Testis (tissue), 3 donors: ENCODE results near the gene PLA2G12A. TPM values are rescaled to one million over a fixed set of nuclear protein-coding genes. Genes with fewer than 3 reads are reported as not detected.

ENCODE experiments used
- DNase-seq: peaks from one replicate; pipeline ENCODE4 v3.0.0-alpha.2; 2019
- H3K27ac ChIP-seq, 2 donors: fragments of 200-600 bp; sonication (generic); one replicate each; pipeline ENCODE4 v1.5.1; 2019
- H3K27me3 ChIP-seq: fragments of 200-600 bp; sonication (generic); one replicate; pipeline ENCODE4 v1.5.1; 2019
- H3K36me3 ChIP-seq: fragments of 200-600 bp; sonication (generic); one replicate; pipeline ENCODE4 v1.5.1; 2017; ENCODE audit warnings: low read depth; ENCODE audit errors: missing control alignments
- H3K4me1 ChIP-seq: fragments of 200-600 bp; sonication (generic); one replicate; pipeline ENCODE4 v1.5.1; 2019
- H3K4me3 ChIP-seq, 2 donors: fragments of 200-600 bp; sonication (generic); one replicate each; pipeline ENCODE4 v1.5.1; 2017 to 2019
- H3K9me3 ChIP-seq: fragments of 200-600 bp; sonication (generic); one replicate; pipeline ENCODE4 v1.5.1; 2017
- POLR2A ChIP-seq: fragments of 450-650 bp; IDR thresholded peaks from one replicate; pipeline ENCODE4 v1.6.1; 2017; ENCODE audit warnings: antibody characterized with exemption, mild to moderate bottlenecking, moderate library complexity
- WGBS, 2 donors: methylation state at CpG; one replicate each; pipeline ENCODE4 v1.1.5; 2018; 5-methylcytosine and 5-hydroxymethylcytosine counted together
- intact Hi-C: fragments of 100-400 bp; cut with DNase I; formaldehyde crosslinking; loops from one replicate; pipeline ENCODE4 v1.15.1; 2023; ENCODE audit warnings: low total_unique reads
- polyA plus RNA-seq: library from polyadenylated mRNA; stranded (reverse); fragments of 350-450 nt; fragmentation: Illumina TruSeq; extraction: RNeasy Lipid Tissue Mini Kit (QIAGEN cat#74804); gene quantifications from one replicate; pipeline ENCODE4 v1.2.3, GENCODE V29; 2014; ENCODE audit warnings: low read depth, low replicate concordance; ENCODE audit not compliant: insufficient read depth
- total RNA-seq, 2 donors: library from RNA; depleted of rRNA; stranded (reverse); fragments of >200 nt; gene quantifications; one replicate each; pipeline ENCODE4 v1.2.3, GENCODE V29; 2016
- TF ChIP-seq, protein P1 (sequence below), 3 experiments: fragments of 450-650 bp in 2 of 3; fragments of 200-600 bp in 1 of 3; sonication (generic) in 1 of 3; IDR thresholded peaks; one replicate each; pipeline ENCODE4 v1.5.1; 2016 to 2019; ENCODE audit warnings: antibody characterized with exemption in 3 of 3, mild to moderate bottlenecking in 2 of 3, moderate library complexity in 1 of 3

The PLA2G12A gene
- total and polyA plus RNA-seq, 3 donors from 2014 or later: 12.2 to 20.7 (median 14.1) TPM

GRCh38 chr4:109676886-109677285 is 53.0 kb downstream of the PLA2G12A start:
- intact Hi-C loops: no loop called here

DNA sequence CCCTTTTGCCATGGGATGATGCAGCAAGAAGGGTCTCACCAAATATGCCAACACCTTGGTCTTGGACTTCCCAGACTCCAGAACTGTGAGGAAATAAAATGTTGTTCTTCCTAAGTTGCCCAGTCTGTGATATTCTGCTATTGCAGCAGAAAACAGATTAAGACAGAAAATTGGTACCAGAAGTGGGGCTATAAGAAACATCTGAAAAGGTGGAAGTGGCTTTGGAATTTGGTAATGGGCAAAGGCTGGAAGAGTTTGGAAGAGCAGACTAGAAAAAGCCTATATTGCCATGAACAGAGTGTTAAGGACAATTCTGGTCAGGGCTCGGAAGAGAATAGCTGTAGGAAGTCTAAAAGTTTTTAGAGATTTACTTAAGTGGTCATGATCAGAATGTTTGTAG is 54.0 kb downstream of the PLA2G12A start:
- Histone ChIP-seq H3K4me1 (no peaks in the 10 kb centered on the region), H3K36me3 (no peaks in the 10 kb centered on the region), H3K9me3 (no peaks in the 10 kb centered on the region), H3K4me3 (no peak overlapping the region), H3K27ac (no peak overlapping the region), H3K27me3 (no peaks in the 10 kb centered on the region)
- TF ChIP-seq, protein P1, sequence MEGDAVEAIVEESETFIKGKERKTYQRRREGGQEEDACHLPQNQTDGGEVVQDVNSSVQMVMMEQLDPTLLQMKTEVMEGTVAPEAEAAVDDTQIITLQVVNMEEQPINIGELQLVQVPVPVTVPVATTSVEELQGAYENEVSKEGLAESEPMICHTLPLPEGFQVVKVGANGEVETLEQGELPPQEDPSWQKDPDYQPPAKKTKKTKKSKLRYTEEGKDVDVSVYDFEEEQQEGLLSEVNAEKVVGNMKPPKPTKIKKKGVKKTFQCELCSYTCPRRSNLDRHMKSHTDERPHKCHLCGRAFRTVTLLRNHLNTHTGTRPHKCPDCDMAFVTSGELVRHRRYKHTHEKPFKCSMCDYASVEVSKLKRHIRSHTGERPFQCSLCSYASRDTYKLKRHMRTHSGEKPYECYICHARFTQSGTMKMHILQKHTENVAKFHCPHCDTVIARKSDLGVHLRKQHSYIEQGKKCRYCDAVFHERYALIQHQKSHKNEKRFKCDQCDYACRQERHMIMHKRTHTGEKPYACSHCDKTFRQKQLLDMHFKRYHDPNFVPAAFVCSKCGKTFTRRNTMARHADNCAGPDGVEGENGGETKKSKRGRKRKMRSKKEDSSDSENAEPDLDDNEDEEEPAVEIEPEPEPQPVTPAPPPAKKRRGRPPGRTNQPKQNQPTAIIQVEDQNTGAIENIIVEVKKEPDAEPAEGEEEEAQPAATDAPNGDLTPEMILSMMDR (IDR thresholded peaks at IDR 0.05): no peak
- no peak for TF ChIP-seq POLR2A
- 86 to 95% methylated on average over 1 of the region's 1 CpG for WGBS, 2 donors
- intact Hi-C loops: no loop called here
- no peak for DNase-seq

More at GRCh38 chr4:109676886-109677285, 53.0 kb downstream of the PLA2G12A start:
- Histone ChIP-seq H3K4me1 (no peaks in the 10 kb centered on the region), H3K27me3 (no peaks in the 10 kb centered on the region), H3K9me3 (no peaks in the 10 kb centered on the region), H3K36me3 (no peaks in the 10 kb centered on the region), H3K4me3 (no peak overlapping the region), H3K27ac (no peak overlapping the region)
- 80 to 97% methylated on average over 1 of the region's 1 CpG for WGBS, 2 donors
- no peak for TF ChIP-seq POLR2A
- TF ChIP-seq, protein P1 (IDR thresholded peaks at IDR 0.05): no peak
- DNase-seq: no peak

- Histone ChIP-seq H3K27me3 (no peaks in the 10 kb centered on the region), H3K4me1 (no peaks in the 10 kb centered on the region), H3K4me3 (no peak overlapping the region), H3K27ac (no peak overlapping the region), H3K9me3 (no peaks in the 10 kb centered on the region), H3K36me3 (no peaks in the 10 kb centered on the region)
- DNase-seq: no peak
- 94 to 95% methylated on average over 3 of the region's 3 CpGs for WGBS, 2 donors
- intact Hi-C loops: no loop called here
- no peak for TF ChIP-seq POLR2A
- TF ChIP-seq, protein P1 (IDR thresholded peaks at IDR 0.05): no peak
Measured at GRCh38 chr4:109675181-109675580, 54.7 kb downstream of the PLA2G12A start.

- no peaks in the 10 kb centered on the region for H3K4me1 ChIP-seq
- no peak overlapping the region for H3K4me3 ChIP-seq
- no peaks in the 10 kb centered on the region for H3K9me3 ChIP-seq
- H3K36me3 ChIP-seq: no peaks in the 10 kb centered on the region
- intact Hi-C loops: no loop called here
- no peak overlapping the region for H3K27ac ChIP-seq
- WGBS, 2 donors: 89 to 94% methylated on average over 1 of the region's 1 CpG
- TF ChIP-seq POLR2A: no peak
- TF ChIP-seq, protein P1 (IDR thresholded peaks at IDR 0.05): no peak
- no peak for DNase-seq
- no peaks in the 10 kb centered on the region for H3K27me3 ChIP-seq
Measured at GRCh38 chr4:109673303-109673702, 56.6 kb downstream of the PLA2G12A start.

DNA sequence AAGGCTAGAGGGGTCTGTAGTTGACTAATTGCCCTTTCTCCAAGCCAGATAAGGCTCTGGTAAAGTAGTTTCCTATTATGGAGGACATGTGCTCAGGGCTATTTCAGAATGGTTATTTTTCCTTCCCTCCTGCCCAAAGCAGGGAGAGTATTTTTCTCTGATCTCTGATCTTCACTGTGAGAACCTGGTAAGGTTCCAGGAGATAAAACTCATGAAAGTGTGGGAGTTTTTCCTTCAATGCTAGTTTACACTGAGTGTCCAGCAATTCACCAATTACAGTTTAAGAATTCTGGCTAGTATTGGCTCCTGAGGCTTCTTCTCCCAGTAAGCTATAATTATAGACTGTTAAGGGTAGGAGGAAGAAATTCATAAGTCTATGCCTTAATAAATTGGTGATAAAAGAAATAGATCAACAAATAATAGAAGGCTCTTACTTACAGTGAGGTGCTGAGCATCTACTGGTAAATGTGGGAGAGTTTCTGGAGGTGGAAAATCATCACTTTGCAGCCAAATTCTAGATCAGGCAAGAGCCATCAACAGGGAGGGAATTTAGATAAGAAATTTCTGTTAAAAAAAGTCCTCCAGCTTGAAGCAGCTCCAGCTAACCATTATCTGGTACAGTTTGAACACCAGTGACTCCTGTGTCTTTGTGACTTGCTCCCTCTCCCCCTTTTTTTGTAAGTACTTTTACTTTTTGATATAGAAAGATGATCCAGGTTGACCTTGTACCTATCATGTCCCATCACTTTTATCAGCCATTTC is 57.5 kb downstream of the PLA2G12A start:
- H3K27me3 ChIP-seq: no peaks in the 10 kb centered on the region
- H3K4me1 ChIP-seq: no peaks in the 10 kb centered on the region
- H3K27ac ChIP-seq: no peak overlapping the region
- no peak overlapping the region for H3K4me3 ChIP-seq
- intact Hi-C loops: no loop called here
- H3K9me3 ChIP-seq: no peaks in the 10 kb centered on the region
- TF ChIP-seq POLR2A: no peak
- TF ChIP-seq, protein P1 (IDR thresholded peaks at IDR 0.05): no peak
- DNase-seq: no peak
- H3K36me3 ChIP-seq: no peaks in the 10 kb centered on the region
